GM18858 (cell line): Measurements from ENCODE around the gene LMOD3.

Experiments used
- ATAC-seq: cut with Tn5 transposase; IDR thresholded peaks from one replicate; pipeline ENCODE4 v1.9.1; 2021; ENCODE audit not compliant: unreplicated experiment

The LMOD3 gene

DNA sequence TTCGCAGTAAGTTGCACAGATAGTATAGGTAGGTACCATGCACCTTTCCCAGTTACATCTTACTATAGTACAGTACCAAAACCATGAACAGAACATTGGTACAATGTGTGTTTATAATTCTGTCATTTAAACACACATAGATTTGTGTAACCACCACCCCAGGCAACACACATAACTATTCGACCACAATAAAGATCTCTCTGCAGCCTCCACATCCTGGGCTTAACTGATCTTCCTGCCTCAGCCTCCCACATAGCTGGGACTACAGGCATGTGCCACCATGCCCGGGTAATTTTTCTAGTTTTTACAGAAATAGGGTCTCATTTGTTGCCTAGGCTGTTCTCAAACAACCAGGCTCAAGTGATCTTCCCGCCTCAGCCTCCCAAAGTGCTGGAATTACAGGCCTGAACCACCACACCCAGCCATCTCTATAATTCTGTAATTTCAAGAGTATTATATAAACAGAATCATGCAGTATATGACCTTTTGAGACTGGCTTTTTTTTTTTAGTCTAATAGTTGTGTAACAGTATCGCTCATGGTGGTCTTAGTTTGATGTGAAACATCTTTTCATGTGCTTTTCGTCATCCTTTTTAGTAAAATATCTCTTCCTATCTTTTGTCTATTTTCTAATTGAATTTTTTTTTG, 57.0 kb downstream of the LMOD3 start:
- ATAC-seq, result no peak

DNA sequence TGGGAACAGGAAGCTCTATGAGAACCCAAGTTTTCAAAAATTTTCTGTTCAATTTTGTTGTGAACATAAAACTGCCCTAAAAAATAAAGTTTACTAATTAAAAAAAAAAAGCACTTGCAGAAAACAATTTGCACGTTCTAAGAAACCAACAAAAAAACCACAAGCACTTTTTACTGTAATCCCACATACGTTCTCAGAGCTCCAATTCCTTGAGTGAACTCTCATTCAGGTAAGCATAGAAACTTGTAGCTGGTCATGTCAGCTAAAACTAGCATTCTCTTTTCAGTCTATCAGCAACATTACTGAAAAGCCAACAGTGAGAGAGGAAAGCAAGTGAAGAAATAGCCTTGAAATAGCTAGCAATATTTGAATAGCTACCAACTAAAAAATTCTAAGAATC, 58.8 kb downstream of the LMOD3 start:
- no peak for ATAC-seq

DNA sequence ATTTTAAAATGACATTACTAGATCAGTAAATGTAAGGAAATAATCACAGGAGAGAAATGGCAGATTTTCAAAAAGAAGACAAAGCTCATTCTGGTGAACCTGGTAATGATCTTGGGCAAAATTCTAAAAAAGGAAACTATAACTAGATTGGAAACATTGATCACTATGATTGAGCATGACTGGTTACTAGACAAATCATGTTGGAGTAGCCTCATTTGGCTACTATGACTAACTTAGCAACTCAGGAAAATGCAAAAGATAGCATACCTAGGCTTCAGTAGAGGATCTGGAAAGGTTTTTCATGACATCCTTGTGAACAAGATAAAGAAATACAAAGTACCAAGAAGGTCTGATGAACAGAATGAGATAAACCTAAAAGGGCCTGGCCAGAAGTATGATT, 62.7 kb downstream of the LMOD3 start:
- no peak for ATAC-seq

DNA sequence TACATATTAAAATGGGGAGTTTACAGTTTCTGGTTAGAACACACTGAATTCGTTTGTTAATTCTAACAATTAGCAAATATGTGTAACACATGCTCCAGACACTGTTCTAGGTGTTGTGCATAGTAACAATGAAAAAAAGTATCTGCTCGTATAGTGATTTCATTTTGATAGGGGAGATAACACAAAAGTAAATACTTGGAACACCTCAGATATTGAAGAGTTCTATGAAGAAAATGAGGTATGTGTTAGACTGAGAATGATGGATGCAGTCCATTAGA, 63.5 kb downstream of the LMOD3 start:
- ATAC-seq, result no peak

DNA sequence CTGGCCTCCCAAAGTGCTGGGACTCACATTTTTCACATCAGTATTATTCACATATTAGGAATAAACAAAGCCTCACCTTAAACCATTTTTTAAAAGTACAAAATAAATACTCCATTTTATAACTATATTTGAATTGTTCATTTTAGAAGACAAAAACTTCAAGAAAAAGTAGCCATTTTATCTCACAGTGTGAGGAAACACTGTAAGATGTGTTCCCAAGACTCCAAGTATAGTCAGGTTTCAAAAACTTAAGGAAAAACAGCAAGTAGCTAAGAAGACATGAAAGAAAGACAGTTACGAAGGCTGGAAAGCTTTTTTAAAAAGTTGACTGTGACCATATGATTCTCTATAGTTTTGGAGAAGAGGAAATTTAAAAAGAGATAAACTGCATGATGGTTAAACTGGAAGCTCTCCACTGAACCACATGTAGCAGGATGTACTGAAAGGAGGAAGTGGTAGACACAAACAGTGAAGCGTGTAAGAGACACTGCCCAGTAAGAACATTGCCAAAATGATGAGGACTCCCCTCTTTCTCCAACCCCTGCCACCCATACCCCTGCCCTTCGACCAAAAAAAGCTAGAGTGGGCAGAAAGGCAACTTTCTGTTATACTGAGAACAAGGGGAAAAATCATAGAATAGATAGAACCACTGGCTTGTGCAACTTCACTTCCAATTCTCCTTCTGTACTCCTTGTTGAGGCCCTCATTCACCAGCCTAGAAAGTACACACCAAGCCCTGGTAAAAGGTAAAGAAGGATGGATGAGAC, 64.0 kb downstream of the LMOD3 start:
- ATAC-seq, result peak; percentile 98
